K562 (cell line): Measurements from ENCODE around the gene POR. TPM values are rescaled to one million over a fixed set of nuclear protein-coding genes. Genes with fewer than 3 reads are reported as not detected.
A peak's percentile ranks its signal among the peaks of the same experiment; 100 is the strongest.

Source experiments
- C11orf30 ChIP-seq: fragments of 450-650 bp; IDR thresholded peaks from 2 replicates; pipeline ENCODE4 v1.6.1; 2016; ENCODE audit warnings: low read depth, mild to moderate bottlenecking
- CEBPZ ChIP-seq: fragments of 150-350 bp; IDR thresholded peaks from 2 replicates; pipeline ENCODE4 v1.6.1; 2014; ENCODE audit warnings: low read depth, mild to moderate bottlenecking, low read length, borderline replicate concordance
- FUS ChIP-seq: fragments of 200-400 bp; formaldehyde crosslinking; optimal IDR thresholded peaks from 2 replicates; pipeline ENCODE3; 2017; ENCODE audit warnings: low read depth, low read length
- HCFC1 ChIP-seq: IDR thresholded peaks from 2 replicates; pipeline ENCODE4 v1.6.1; 2012; ENCODE audit warnings: low read depth, low read length, improper control_type of control experiment
- TCF7L2 ChIP-seq: fragments of 150-350 bp; IDR thresholded peaks from 2 replicates; pipeline ENCODE4 v1.6.1; 2016; ENCODE audit warnings: low read depth, mild to moderate bottlenecking, low read length, moderate library complexity
- ZNF217 ChIP-seq: sonication (generic); formaldehyde crosslinking; IDR thresholded peaks from 2 replicates; pipeline ENCODE4 v1.8.0; 2022; ENCODE audit warnings: mild to moderate bottlenecking, missing genetic modification reagents
- ZNF347 ChIP-seq: fragments of 450-650 bp; formaldehyde crosslinking; IDR thresholded peaks from 2 replicates; pipeline ENCODE4 v1.4.0; 2020; ENCODE audit warnings: low read depth, mild to moderate bottlenecking, moderate library complexity
- polyA plus RNA-seq, 8 experiments: library from polyadenylated mRNA; depleted of rRNA in 4 of 8; stranded (reverse) in 5 of 8; unstranded in 3 of 8; fragments of >200 nt; fragmentation: Nextera tagmentation in 2 of 8; fragmentation: Illumina TruSeq in 1 of 8; extraction: Ambion mirVana in 2 of 8; extraction: Trizol in 1 of 8; gene quantifications; 2 replicates each; pipeline versions ENCODE4 v1.2.1 to v1.2.3, GENCODE V29; 2011 to 2014; ENCODE audit warnings: inconsistent platforms in 1 of 8, missing spikeins in 1 of 8
- total RNA-seq, 7 experiments: library from RNA; depleted of rRNA in 6 of 7; stranded (reverse); fragments of >200 nt in 6 of 7; fragmentation: Illumina TruSeq in 2 of 7; extraction: Trizol in 2 of 7; gene quantifications; 2 replicates each; pipeline versions ENCODE4 v1.2.1 to v1.2.3, GENCODE V29; 2011 to 2021; ENCODE audit warnings: low replicate concordance in 1 of 7
- TF ChIP-seq, protein P1 (sequence below): fragments of 450-650 bp; IDR thresholded peaks from 2 replicates; pipeline ENCODE4 v1.6.1; 2016; ENCODE audit warnings: mild to moderate bottlenecking, moderate library complexity
- TF ChIP-seq, protein P2 (sequence below): sonication (generic); formaldehyde crosslinking; IDR thresholded peaks from 2 replicates; pipeline ENCODE4 v1.8.1; 2023; ENCODE audit warnings: mild to moderate bottlenecking, missing genetic modification reagents

POR gene
- total and polyA plus RNA-seq, 9 of the 15 experiments (the other 6 are each of a cell fraction or from before 2014, with no cell fraction given), result 4.7 to 142 (median 40.8) TPM

- TF ChIP-seq, protein P1, sequence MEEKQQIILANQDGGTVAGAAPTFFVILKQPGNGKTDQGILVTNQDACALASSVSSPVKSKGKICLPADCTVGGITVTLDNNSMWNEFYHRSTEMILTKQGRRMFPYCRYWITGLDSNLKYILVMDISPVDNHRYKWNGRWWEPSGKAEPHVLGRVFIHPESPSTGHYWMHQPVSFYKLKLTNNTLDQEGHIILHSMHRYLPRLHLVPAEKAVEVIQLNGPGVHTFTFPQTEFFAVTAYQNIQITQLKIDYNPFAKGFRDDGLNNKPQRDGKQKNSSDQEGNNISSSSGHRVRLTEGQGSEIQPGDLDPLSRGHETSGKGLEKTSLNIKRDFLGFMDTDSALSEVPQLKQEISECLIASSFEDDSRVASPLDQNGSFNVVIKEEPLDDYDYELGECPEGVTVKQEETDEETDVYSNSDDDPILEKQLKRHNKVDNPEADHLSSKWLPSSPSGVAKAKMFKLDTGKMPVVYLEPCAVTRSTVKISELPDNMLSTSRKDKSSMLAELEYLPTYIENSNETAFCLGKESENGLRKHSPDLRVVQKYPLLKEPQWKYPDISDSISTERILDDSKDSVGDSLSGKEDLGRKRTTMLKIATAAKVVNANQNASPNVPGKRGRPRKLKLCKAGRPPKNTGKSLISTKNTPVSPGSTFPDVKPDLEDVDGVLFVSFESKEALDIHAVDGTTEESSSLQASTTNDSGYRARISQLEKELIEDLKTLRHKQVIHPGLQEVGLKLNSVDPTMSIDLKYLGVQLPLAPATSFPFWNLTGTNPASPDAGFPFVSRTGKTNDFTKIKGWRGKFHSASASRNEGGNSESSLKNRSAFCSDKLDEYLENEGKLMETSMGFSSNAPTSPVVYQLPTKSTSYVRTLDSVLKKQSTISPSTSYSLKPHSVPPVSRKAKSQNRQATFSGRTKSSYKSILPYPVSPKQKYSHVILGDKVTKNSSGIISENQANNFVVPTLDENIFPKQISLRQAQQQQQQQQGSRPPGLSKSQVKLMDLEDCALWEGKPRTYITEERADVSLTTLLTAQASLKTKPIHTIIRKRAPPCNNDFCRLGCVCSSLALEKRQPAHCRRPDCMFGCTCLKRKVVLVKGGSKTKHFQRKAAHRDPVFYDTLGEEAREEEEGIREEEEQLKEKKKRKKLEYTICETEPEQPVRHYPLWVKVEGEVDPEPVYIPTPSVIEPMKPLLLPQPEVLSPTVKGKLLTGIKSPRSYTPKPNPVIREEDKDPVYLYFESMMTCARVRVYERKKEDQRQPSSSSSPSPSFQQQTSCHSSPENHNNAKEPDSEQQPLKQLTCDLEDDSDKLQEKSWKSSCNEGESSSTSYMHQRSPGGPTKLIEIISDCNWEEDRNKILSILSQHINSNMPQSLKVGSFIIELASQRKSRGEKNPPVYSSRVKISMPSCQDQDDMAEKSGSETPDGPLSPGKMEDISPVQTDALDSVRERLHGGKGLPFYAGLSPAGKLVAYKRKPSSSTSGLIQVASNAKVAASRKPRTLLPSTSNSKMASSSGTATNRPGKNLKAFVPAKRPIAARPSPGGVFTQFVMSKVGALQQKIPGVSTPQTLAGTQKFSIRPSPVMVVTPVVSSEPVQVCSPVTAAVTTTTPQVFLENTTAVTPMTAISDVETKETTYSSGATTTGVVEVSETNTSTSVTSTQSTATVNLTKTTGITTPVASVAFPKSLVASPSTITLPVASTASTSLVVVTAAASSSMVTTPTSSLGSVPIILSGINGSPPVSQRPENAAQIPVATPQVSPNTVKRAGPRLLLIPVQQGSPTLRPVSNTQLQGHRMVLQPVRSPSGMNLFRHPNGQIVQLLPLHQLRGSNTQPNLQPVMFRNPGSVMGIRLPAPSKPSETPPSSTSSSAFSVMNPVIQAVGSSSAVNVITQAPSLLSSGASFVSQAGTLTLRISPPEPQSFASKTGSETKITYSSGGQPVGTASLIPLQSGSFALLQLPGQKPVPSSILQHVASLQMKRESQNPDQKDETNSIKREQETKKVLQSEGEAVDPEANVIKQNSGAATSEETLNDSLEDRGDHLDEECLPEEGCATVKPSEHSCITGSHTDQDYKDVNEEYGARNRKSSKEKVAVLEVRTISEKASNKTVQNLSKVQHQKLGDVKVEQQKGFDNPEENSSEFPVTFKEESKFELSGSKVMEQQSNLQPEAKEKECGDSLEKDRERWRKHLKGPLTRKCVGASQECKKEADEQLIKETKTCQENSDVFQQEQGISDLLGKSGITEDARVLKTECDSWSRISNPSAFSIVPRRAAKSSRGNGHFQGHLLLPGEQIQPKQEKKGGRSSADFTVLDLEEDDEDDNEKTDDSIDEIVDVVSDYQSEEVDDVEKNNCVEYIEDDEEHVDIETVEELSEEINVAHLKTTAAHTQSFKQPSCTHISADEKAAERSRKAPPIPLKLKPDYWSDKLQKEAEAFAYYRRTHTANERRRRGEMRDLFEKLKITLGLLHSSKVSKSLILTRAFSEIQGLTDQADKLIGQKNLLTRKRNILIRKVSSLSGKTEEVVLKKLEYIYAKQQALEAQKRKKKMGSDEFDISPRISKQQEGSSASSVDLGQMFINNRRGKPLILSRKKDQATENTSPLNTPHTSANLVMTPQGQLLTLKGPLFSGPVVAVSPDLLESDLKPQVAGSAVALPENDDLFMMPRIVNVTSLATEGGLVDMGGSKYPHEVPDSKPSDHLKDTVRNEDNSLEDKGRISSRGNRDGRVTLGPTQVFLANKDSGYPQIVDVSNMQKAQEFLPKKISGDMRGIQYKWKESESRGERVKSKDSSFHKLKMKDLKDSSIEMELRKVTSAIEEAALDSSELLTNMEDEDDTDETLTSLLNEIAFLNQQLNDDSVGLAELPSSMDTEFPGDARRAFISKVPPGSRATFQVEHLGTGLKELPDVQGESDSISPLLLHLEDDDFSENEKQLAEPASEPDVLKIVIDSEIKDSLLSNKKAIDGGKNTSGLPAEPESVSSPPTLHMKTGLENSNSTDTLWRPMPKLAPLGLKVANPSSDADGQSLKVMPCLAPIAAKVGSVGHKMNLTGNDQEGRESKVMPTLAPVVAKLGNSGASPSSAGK, result no peak
- TF ChIP-seq C11orf30 (peak; percentile 72), HCFC1 (no peak), ZNF347 (CRISPR knock-in tag) (no peak), ZNF217 (CRISPR knock-in tag) (no peak), FUS (no peak), CEBPZ (no peak), TCF7L2 (no peak)
- TF ChIP-seq, protein P2, sequence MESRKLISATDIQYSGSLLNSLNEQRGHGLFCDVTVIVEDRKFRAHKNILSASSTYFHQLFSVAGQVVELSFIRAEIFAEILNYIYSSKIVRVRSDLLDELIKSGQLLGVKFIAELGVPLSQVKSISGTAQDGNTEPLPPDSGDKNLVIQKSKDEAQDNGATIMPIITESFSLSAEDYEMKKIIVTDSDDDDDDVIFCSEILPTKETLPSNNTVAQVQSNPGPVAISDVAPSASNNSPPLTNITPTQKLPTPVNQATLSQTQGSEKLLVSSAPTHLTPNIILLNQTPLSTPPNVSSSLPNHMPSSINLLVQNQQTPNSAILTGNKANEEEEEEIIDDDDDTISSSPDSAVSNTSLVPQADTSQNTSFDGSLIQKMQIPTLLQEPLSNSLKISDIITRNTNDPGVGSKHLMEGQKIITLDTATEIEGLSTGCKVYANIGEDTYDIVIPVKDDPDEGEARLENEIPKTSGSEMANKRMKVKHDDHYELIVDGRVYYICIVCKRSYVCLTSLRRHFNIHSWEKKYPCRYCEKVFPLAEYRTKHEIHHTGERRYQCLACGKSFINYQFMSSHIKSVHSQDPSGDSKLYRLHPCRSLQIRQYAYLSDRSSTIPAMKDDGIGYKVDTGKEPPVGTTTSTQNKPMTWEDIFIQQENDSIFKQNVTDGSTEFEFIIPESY (CRISPR knock-in tag), result peak; percentile 14; the same call in 1 of the 2 replicates
Measured at GRCh38 chr7:75875113-75876080, 39.6 kb upstream of the POR start (continued).
